Effector memory CD8-positive, alpha-beta T cell (primary cell): ENCODE results near the gene DYNLL1.
A peak's percentile ranks its signal among the peaks of the same experiment; 100 is the strongest.

Experiments
- ATAC-seq: fragments of 150-1000 bp; cut with Tn5 transposase; replicated peaks from 2 replicates; pipeline ENCODE4 v1.10.0; 2021; ENCODE audit warnings: mild to moderate bottlenecking, moderate library complexity
- DNase-seq, 3 experiments: peaks; one replicate each; pipeline ENCODE4 v3.0.0; 2021
- H3K27ac Mint-ChIP-seq, 2 donors: one replicate each; pipeline ENCODE4 v1.8.0; 2022; ENCODE audit warnings: mild to moderate bottlenecking in 2 of 2, mixed read lengths in 2 of 2, moderate library complexity in 2 of 2
- H3K27me3 Mint-ChIP-seq, 2 donors: one replicate each; pipeline ENCODE4 v1.8.0; 2022; ENCODE audit warnings: mixed read lengths in 2 of 2
- H3K36me3 Mint-ChIP-seq: one replicate; pipeline ENCODE4 v1.8.0; 2022; ENCODE audit warnings: mild to moderate bottlenecking, moderate library complexity, mixed read lengths; ENCODE audit not compliant: insufficient read depth
- H3K4me1 Mint-ChIP-seq, 2 donors: one replicate each; pipeline ENCODE4 v1.8.0; 2022; ENCODE audit warnings: low read depth in 2 of 2, mixed read lengths in 2 of 2
- H3K4me3 Mint-ChIP-seq, 2 donors: one replicate each; pipeline ENCODE4 v1.8.0; 2022; ENCODE audit warnings: mild to moderate bottlenecking in 2 of 2, mixed read lengths in 2 of 2, moderate library complexity in 2 of 2
- H3K9me3 Mint-ChIP-seq, 2 donors: one replicate each; pipeline ENCODE4 v1.8.0; 2022; ENCODE audit warnings: mixed read lengths in 2 of 2

DYNLL1 gene

DNA sequence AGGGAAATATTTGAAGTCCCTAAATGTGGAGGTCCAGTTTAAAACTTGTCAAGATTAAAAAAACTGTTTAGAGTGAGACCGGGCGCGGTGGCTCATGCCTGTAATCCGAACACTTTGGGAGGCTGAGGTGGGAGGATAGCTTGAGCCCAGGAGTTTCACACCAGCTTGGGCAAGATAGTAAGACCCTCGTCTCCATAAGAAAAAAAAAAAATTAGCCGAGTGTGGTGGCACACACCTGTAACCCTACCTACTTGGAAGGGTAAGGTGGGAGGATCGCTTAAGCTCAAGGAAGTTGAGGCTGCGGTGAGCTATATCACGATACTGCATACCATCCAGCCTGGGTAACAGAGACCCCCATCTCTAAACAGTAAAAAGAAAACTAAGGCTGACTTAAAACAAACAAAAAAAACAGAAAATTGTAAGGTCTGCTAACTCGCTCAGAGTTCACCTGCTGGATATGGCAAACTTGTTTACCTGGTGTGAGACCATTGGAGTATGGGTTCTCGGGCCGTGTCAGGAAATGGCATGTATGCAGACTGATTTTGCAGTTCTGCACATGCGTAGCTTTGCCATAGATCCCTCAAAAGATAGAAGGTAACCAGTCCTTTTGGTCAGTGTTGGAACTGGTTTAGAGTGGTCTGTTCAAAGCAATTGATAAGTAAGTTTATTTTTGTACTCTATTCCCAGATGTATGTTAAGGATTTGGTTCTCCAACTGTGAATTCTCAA lies 40.3 kb downstream of the DYNLL1 start:
- Mint-ChIP-seq H3K27me3 (no peaks in the 10 kb centered on the region), H3K4me3 (peak overlapping the region; percentile 98 to 99), H3K27ac (peak overlapping the region; percentile 68 to 76), H3K9me3 (no peaks in the 10 kb centered on the region), H3K4me1 (peaks cover 39 to 44% of the 10 kb centered on the region in 2 donors), H3K36me3 (peaks cover 27% of the 10 kb centered on the region)
- DNase-seq, result no peak
- ATAC-seq, result peak; percentile 23

- peaks cover 44 to 48% of the 10 kb centered on the region in 2 donors for H3K4me1 Mint-ChIP-seq
These were observed 41.9 kb downstream of the DYNLL1 start for GRCh38 chr12:120537856-120538220.

GRCh38 chr12:120538281-120539156 lies 42.6 kb downstream of the DYNLL1 start:
- DNase-seq, result no peak
- H3K9me3 Mint-ChIP-seq, result no peaks in the 10 kb centered on the region
- H3K4me1 Mint-ChIP-seq, result peaks cover 44 to 48% of the 10 kb centered on the region in 2 donors
- H3K27me3 Mint-ChIP-seq, result no peaks in the 10 kb centered on the region
- peak overlapping the region; percentile 98 to 99 for H3K4me3 Mint-ChIP-seq
- peak overlapping the region; percentile 59 to 85 for H3K27ac Mint-ChIP-seq
- ATAC-seq, result no peak
- peaks cover 43% of the 10 kb centered on the region for H3K36me3 Mint-ChIP-seq

More at GRCh38 chr12:120537856-120538220, 41.9 kb downstream of the DYNLL1 start:
- H3K36me3 Mint-ChIP-seq, result peaks cover 40% of the 10 kb centered on the region
- DNase-seq (no peak), ATAC-seq (no peak)
- H3K9me3 Mint-ChIP-seq, result no peaks in the 10 kb centered on the region
- H3K4me3 Mint-ChIP-seq, result peak overlapping the region; percentile 98 to 99
- H3K27ac Mint-ChIP-seq, result peak overlapping the region in 1 of 2 donors; percentile 85
- H3K27me3 Mint-ChIP-seq, result no peaks in the 10 kb centered on the region

GRCh38 chr12:120539303-120539702 lies 43.4 kb downstream of the DYNLL1 start:
- Mint-ChIP-seq H3K4me1 (peaks cover 44 to 47% of the 10 kb centered on the region in 2 donors), H3K27ac (peak overlapping the region; percentile 59 to 72), H3K9me3 (no peaks in the 10 kb centered on the region), H3K36me3 (peaks cover 43% of the 10 kb centered on the region), H3K4me3 (peak overlapping the region; percentile 98 to 99), H3K27me3 (no peaks in the 10 kb centered on the region)
- DNase-seq (no peak), ATAC-seq (no peak)

- no peaks in the 10 kb centered on the region for H3K9me3 Mint-ChIP-seq
- H3K27me3 Mint-ChIP-seq, result no peaks in the 10 kb centered on the region
- peak overlapping the region; percentile 9 to 34 for H3K4me3 Mint-ChIP-seq
- H3K36me3 Mint-ChIP-seq, result peaks cover 42% of the 10 kb centered on the region
- peaks cover 45 to 49% of the 10 kb centered on the region in 2 donors for H3K4me1 Mint-ChIP-seq
- no peak for DNase-seq
- ATAC-seq, result no peak
- H3K27ac Mint-ChIP-seq, result peak overlapping the region; percentile 6 to 65
These were observed 44.5 kb downstream of the DYNLL1 start for GRCh38 chr12:120540445-120540844.

DNA sequence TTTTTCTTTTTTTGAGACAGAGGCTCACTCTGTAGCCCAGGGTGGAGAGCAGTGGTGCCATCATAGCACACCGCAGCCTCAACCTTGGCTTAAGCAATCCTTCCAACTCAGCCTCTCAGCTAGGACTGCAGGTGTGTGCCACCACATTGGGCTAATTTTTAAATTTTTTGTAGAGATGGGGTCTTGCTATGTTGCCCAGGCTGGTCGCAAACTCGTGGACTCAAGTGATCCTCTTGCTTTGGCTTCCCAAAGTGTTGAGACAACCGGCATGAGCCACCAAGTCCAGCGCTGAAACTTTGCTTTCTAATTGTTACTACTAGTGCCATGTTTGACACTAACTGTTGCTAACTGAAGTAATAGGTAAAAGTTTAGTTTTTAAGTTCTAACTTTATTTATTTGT lies 46.3 kb downstream of the DYNLL1 start:
- H3K27me3 Mint-ChIP-seq, result no peaks in the 10 kb centered on the region
- peaks cover 38% of the 10 kb centered on the region for H3K36me3 Mint-ChIP-seq
- no peak for ATAC-seq

GRCh38 chr12:120544691-120545090 lies 48.8 kb downstream of the DYNLL1 start:
- H3K36me3 Mint-ChIP-seq, result peaks cover 38% of the 10 kb centered on the region
- H3K4me3 Mint-ChIP-seq, result no peak overlapping the region
- no peak for DNase-seq
- peak overlapping the region in 1 of 2 donors; percentile 68 for H3K27ac Mint-ChIP-seq
- H3K27me3 Mint-ChIP-seq, result no peaks in the 10 kb centered on the region
- H3K9me3 Mint-ChIP-seq, result no peaks in the 10 kb centered on the region
- ATAC-seq, result no peak
- peaks cover 5 to 15% of the 10 kb centered on the region in 2 donors for H3K4me1 Mint-ChIP-seq

More for the DNA sequence above, 46.3 kb downstream of the DYNLL1 start:
- no peak for DNase-seq
- Mint-ChIP-seq H3K4me1 (peaks cover 30 to 34% of the 10 kb centered on the region in 2 donors), H3K9me3 (no peaks in the 10 kb centered on the region), H3K27ac (peak overlapping the region in 1 of 2 donors; percentile 81), H3K4me3 (peak overlapping the region in 1 of 2 donors; percentile 55)

GRCh38 chr12:120546050-120546386 lies 50.1 kb downstream of the DYNLL1 start:
- Mint-ChIP-seq H3K4me1 (peaks cover 5 to 11% of the 10 kb centered on the region in 2 donors), H3K9me3 (no peaks in the 10 kb centered on the region), H3K36me3 (peaks cover 34% of the 10 kb centered on the region), H3K27me3 (no peaks in the 10 kb centered on the region), H3K4me3 (no peak overlapping the region), H3K27ac (no peak overlapping the region)
- DNase-seq (no peak), ATAC-seq (no peak)
